Endodermal cell (in vitro differentiated cells): Measurements from ENCODE around the gene PYGB. TPM values are rescaled to one million over a fixed set of nuclear protein-coding genes. Genes with fewer than 3 reads are reported as not detected.

ENCODE experiments used
- DNase-seq: peaks from one replicate; pipeline ENCODE4 v3.0.0-alpha.2; 2017
- H3K27ac ChIP-seq: 2 replicates; pipeline ENCODE4 v1.5.1; 2013; ENCODE audit warnings: mild to moderate bottlenecking, low read depth, low read length, moderate library complexity
- H3K27me3 ChIP-seq: 2 replicates; pipeline ENCODE4 v1.6.1; 2013; ENCODE audit warnings: mild to moderate bottlenecking, low read length, moderate library complexity; ENCODE audit not compliant: insufficient read depth, control insufficient read depth, poor library complexity, severe bottlenecking
- H3K36me3 ChIP-seq: 2 replicates; pipeline ENCODE4 v1.7.0; 2013; ENCODE audit warnings: mild to moderate bottlenecking, low read length, moderate library complexity; ENCODE audit not compliant: control insufficient read depth, insufficient read depth
- H3K4me1 ChIP-seq: one replicate; pipeline ENCODE4 v1.7.0; 2013; ENCODE audit warnings: low read length; ENCODE audit not compliant: control insufficient read depth, insufficient read depth
- H3K4me3 ChIP-seq: 2 replicates; pipeline ENCODE4 v1.5.1; 2013; ENCODE audit warnings: mild to moderate bottlenecking, low read length, moderate library complexity
- H3K9ac ChIP-seq: 2 replicates; pipeline ENCODE4 v1.6.1; 2013; ENCODE audit warnings: mild to moderate bottlenecking, low read length, moderate library complexity; ENCODE audit not compliant: poor library complexity, severe bottlenecking; ENCODE audit errors: extremely low read depth
- H3K9me3 ChIP-seq: 2 replicates; pipeline ENCODE4 v1.6.1; 2013; ENCODE audit warnings: mild to moderate bottlenecking, low read length, moderate library complexity; ENCODE audit not compliant: control insufficient read depth
- H3K27ac Mint-ChIP-seq: 2 replicates; pipeline ENCODE4 v1.8.0; 2020; ENCODE audit warnings: mixed read lengths
- H3K27me3 Mint-ChIP-seq: 2 replicates; pipeline ENCODE4 v1.8.0; 2021; ENCODE audit warnings: mild to moderate bottlenecking, mixed read lengths; ENCODE audit not compliant: insufficient read depth
- H3K36me3 Mint-ChIP-seq: 2 replicates; pipeline ENCODE4 v1.8.0; 2020; ENCODE audit warnings: low read depth, mixed read lengths
- H3K4me1 Mint-ChIP-seq: 2 replicates; pipeline ENCODE4 v1.8.0; 2020; ENCODE audit warnings: mixed read lengths
- H3K4me3 Mint-ChIP-seq: 2 replicates; pipeline ENCODE4 v1.8.0; 2020; ENCODE audit warnings: mild to moderate bottlenecking, moderate library complexity, mixed read lengths
- H3K9me3 Mint-ChIP-seq: 2 replicates; pipeline ENCODE4 v1.8.0; 2020; ENCODE audit warnings: mild to moderate bottlenecking, mixed read lengths
- WGBS, 2 experiments: methylation state at CpG; one replicate each; pipeline versions ENCODE4 v1.1.5 to v1.1.7; 2013; ENCODE audit warnings: missing lambda C conversion rate in 2 of 2, mixed read lengths in 1 of 2; ENCODE audit not compliant: insufficient coverage in 1 of 2, insufficient read length in 1 of 2; 5-methylcytosine and 5-hydroxymethylcytosine counted together
- total RNA-seq, 2 donors: library from RNA; stranded (reverse); fragmentation: NEBNext Ultra II Directional in 1 of 2; extraction: Animal tissue kit (Norgen Biotek cat#: 25700) in 1 of 2; gene quantifications; 2 replicates in 1 of 2; 3 replicates in 1 of 2; pipeline ENCODE4 v1.2.1, GENCODE V29; 2021
- TF ChIP-seq, protein P1 (sequence below): fragments of 200-600 bp; sonication (generic); conservative IDR thresholded peaks from 2 replicates; pipeline ENCODE4 v1.5.0; 2021; ENCODE audit warnings: antibody characterized with exemption, mild to moderate bottlenecking

PYGB gene
- total RNA-seq, 2 donors from 2014 or later: 59.3 to 66.8 TPM

DNA sequence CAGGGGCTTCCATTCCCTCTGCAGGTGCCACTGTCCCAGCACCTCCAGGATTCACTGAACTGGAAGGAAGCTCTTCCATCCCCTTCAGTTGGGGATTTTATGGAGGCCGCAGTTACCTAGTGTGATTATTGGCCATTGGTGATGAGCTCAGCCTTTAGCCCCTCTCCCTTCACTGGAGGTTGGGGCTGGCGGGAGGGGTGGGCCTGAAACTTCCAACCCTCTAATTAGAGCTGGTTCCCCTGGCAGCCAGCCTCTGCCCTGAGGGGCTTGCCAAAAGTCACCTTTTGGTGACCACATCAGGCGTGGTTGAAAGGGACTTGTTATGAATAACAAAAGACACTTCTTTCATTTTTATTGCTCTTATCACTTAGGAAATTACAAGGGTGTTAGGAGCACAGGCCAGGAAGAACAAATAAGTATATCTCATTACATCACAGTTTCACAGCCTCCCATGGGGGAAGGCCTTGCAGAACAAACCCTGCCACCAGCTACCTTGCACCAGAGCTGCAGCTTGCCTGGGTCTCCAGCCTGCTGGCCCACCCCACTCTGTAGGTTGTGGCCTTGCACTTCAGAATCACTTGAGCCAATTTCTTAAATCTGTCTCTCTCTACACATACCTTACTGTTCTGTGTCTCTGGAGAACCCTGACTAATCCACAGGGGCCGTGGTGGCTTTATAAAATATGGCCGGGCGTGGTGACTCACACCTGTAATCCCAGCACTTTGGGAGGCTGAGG lies 5.0 kb downstream of the PYGB start:
- 89 to 90% methylated on average over 1 to 6 of the region's 6 CpGs for WGBS, 2 experiments
- peaks cover 30% of the 10 kb centered on the region for H3K36me3 ChIP-seq
- no peaks in the 10 kb centered on the region for H3K27me3 ChIP-seq
- peak; percentile 35 for DNase-seq
- Mint-ChIP-seq H3K27me3 (no peaks in the 10 kb centered on the region), H3K9me3 (no peaks in the 10 kb centered on the region), H3K27ac (no peak overlapping the region), H3K36me3 (peaks cover 10% of the 10 kb centered on the region), H3K4me1 (peaks cover 40% of the 10 kb centered on the region), H3K4me3 (no peak overlapping the region)
- H3K9me3 ChIP-seq: no peaks in the 10 kb centered on the region
- H3K4me1 ChIP-seq: peaks cover 2% of the 10 kb centered on the region
- no peak overlapping the region for H3K27ac ChIP-seq
- TF ChIP-seq, protein P1, sequence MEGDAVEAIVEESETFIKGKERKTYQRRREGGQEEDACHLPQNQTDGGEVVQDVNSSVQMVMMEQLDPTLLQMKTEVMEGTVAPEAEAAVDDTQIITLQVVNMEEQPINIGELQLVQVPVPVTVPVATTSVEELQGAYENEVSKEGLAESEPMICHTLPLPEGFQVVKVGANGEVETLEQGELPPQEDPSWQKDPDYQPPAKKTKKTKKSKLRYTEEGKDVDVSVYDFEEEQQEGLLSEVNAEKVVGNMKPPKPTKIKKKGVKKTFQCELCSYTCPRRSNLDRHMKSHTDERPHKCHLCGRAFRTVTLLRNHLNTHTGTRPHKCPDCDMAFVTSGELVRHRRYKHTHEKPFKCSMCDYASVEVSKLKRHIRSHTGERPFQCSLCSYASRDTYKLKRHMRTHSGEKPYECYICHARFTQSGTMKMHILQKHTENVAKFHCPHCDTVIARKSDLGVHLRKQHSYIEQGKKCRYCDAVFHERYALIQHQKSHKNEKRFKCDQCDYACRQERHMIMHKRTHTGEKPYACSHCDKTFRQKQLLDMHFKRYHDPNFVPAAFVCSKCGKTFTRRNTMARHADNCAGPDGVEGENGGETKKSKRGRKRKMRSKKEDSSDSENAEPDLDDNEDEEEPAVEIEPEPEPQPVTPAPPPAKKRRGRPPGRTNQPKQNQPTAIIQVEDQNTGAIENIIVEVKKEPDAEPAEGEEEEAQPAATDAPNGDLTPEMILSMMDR: no peak
- no peak overlapping the region for H3K4me3 ChIP-seq
- H3K9ac ChIP-seq: no peak overlapping the region

DNA sequence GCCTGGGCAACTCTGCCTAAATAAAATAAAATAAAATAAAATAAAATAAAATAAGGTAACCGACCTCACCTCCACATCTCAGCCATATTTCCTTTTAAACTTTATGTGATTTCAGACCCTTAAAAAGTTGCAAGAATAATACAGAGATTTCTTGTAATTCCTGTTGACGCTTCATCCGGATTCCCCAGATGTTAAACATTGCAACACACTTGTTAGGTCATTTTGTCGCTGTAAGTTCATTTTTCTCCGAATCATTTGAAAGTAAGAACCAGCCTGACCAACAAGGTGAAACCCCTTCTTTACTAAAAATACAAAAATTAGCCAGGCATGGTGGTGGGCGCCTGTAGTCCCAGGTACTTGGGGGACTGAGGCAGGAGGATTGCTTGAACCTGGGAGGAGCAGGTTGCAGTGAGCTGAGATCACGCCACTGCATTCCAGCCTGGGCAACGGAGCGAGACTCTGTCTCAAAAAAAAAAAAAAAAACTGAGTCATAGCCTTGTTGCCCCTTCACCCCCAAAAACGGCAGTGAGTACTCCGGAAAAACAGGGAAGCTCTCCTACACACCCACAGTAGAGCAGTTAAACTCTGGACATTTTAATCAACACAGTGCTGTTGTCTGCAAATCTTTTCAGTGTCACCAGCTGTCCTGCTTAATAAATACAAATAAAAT lies 5.9 kb downstream of the PYGB start:
- peaks cover 32% of the 10 kb centered on the region for H3K36me3 ChIP-seq
- no peaks in the 10 kb centered on the region for H3K27me3 Mint-ChIP-seq
- no peak overlapping the region for H3K4me3 Mint-ChIP-seq
- peaks cover 44% of the 10 kb centered on the region for H3K4me1 Mint-ChIP-seq
- 95% methylated on average over 7 to 11 of the region's 11 CpGs for WGBS, 2 experiments
- no peaks in the 10 kb centered on the region for H3K27me3 ChIP-seq
- H3K9ac ChIP-seq: no peak overlapping the region
- no peak overlapping the region for H3K4me3 ChIP-seq
- H3K27ac ChIP-seq: no peak overlapping the region
- no peaks in the 10 kb centered on the region for H3K9me3 Mint-ChIP-seq
- peaks cover 12% of the 10 kb centered on the region for H3K36me3 Mint-ChIP-seq
- H3K27ac Mint-ChIP-seq: no peak overlapping the region
- no peak for DNase-seq
- peaks cover 2% of the 10 kb centered on the region for H3K4me1 ChIP-seq
- H3K9me3 ChIP-seq: no peaks in the 10 kb centered on the region
- TF ChIP-seq, protein P1: no peak

DNA sequence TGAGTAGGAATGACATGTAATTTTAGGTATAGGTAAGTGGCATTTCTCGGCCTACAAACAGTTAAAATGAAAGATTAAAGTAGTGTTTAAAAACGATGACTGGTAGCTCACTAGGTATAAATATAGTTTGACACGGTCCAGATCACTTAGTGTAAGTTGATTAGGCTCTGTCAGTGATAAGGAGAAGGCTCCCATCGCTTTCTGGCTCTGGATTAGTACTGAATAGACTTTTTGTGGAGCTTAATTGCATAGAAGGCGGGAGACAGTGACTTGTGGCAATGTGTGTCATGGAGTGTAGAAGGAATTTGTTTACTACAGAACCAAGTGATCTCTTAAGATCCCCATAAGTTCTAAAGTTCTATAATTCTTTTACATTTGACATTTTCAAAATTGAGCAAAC lies 6.7 kb downstream of the PYGB start:
- Mint-ChIP-seq H3K4me1 (peaks cover 37% of the 10 kb centered on the region), H3K27me3 (no peaks in the 10 kb centered on the region), H3K27ac (no peak overlapping the region), H3K4me3 (no peak overlapping the region), H3K9me3 (peaks cover under 1% of the 10 kb centered on the region), H3K36me3 (peaks cover 21% of the 10 kb centered on the region)
- H3K36me3 ChIP-seq: peaks cover 41% of the 10 kb centered on the region
- TF ChIP-seq, protein P1: no peak
- peak; percentile 19 for DNase-seq
- WGBS, 2 experiments: 93% methylated on average over 4 to 5 of the region's 5 CpGs
- H3K4me3 ChIP-seq: no peak overlapping the region
- no peaks in the 10 kb centered on the region for H3K27me3 ChIP-seq
- H3K9ac ChIP-seq: no peak overlapping the region
- peaks cover 2% of the 10 kb centered on the region for H3K4me1 ChIP-seq
- no peak overlapping the region for H3K27ac ChIP-seq
- peaks cover 4% of the 10 kb centered on the region for H3K9me3 ChIP-seq
